Panc1 (cell line): ENCODE results near the gene HCRTR1.

Source experiments
- CTCF ChIP-seq: fragments of 450-650 bp; IDR thresholded peaks from 2 replicates; pipeline ENCODE4 v1.5.1; 2017; ENCODE audit warnings: mild to moderate bottlenecking
- POLR2AphosphoS5 ChIP-seq: IDR thresholded peaks from 2 replicates; pipeline ENCODE4 v1.6.1; 2012; ENCODE audit warnings: mild to moderate bottlenecking, low read depth, low read length, moderate library complexity
- REST ChIP-seq, 2 experiments: IDR thresholded peaks; 2 replicates each; pipeline ENCODE4 v1.6.1; 2011 to 2012; ENCODE audit warnings: low read depth in 2 of 2, control low read depth in 1 of 2, low read length in 1 of 2, mild to moderate bottlenecking in 1 of 2, moderate library complexity in 1 of 2; ENCODE audit not compliant: insufficient read depth in 1 of 2
- TCF7L2 ChIP-seq: IDR thresholded peaks from 2 replicates; pipeline ENCODE4 v1.6.1; 2011; ENCODE audit warnings: mild to moderate bottlenecking, low read depth, low read length, inconsistent platforms

- TF ChIP-seq CTCF (no peak), POLR2AphosphoS5 (no peak), REST (IDR thresholded peaks at IDR 0.05; ENCODE audit: insufficient read depth in 1 of 2, low read depth in 2 of 2, low read length in 1 of 2) (no peak), TCF7L2 (no peak)
Measured at GRCh38 chr1:31659889-31660288, 42.4 kb downstream of the HCRTR1 start.
